Measurements from ENCODE around the gene HACD3. TPM values are rescaled to one million over a fixed set of nuclear protein-coding genes. Genes with fewer than 3 reads are reported as not detected.
"Not testable (repeated sequence)": the region's sequence is repeated elsewhere in the genome, so short reads cannot be mapped to it uniquely, and the experiment has no call there.

Gene HACD3
- total RNA-seq, 1 donor from 2014 or later, result 113 TPM

- no peak overlapping the region for H3K4me3 Mint-ChIP-seq
- TF ChIP-seq CTCF (IDR thresholded peaks at IDR 0.05; ENCODE audit: unreplicated experiment), result no peak
- peaks cover 2% of the 10 kb centered on the region for H3K4me1 Mint-ChIP-seq
- H3K36me3 Mint-ChIP-seq, result peaks cover 20% of the 10 kb centered on the region
- no peaks in the 10 kb centered on the region for H3K27me3 Mint-ChIP-seq (ENCODE audit: low read depth)
- H3K9me3 Mint-ChIP-seq, result no peaks in the 10 kb centered on the region
- peak overlapping the region; percentile 30 for H3K27ac Mint-ChIP-seq
- DNase-seq (ENCODE audit: low spot score in 2 of 2, unreplicated experiment in 2 of 2), result no peak
These were observed 20.4 kb downstream of the HACD3 start for GRCh38 chr15:65550681-65551098.

GRCh38 chr15:65551183-65551582 is 20.9 kb downstream of the HACD3 start:
- Mint-ChIP-seq H3K9me3 (no peaks in the 10 kb centered on the region), H3K4me1 (peaks cover 2% of the 10 kb centered on the region), H3K4me3 (no peak overlapping the region), H3K27me3 (ENCODE audit: low read depth) (no peaks in the 10 kb centered on the region), H3K27ac (peak overlapping the region; percentile 5), H3K36me3 (peaks cover 21% of the 10 kb centered on the region)
- TF ChIP-seq CTCF (IDR thresholded peaks at IDR 0.05; ENCODE audit: unreplicated experiment), result no peak
- DNase-seq (ENCODE audit: low spot score in 2 of 2, unreplicated experiment in 2 of 2), result no peak

- peaks cover 30% of the 10 kb centered on the region for H3K36me3 Mint-ChIP-seq
- not testable (repeated sequence) for H3K4me1 Mint-ChIP-seq; DNase-seq (ENCODE audit: low spot score in 2 of 2, unreplicated experiment in 2 of 2); H3K27me3 Mint-ChIP-seq (ENCODE audit: low read depth); H3K4me3 Mint-ChIP-seq; H3K9me3 Mint-ChIP-seq; H3K27ac Mint-ChIP-seq
These were observed 22.6 kb downstream of the HACD3 start for GRCh38 chr15:65552851-65553250.

- H3K9me3 Mint-ChIP-seq, result no peaks in the 10 kb centered on the region
- peaks cover 2% of the 10 kb centered on the region for H3K4me1 Mint-ChIP-seq
- no peak for DNase-seq (ENCODE audit: low spot score in 2 of 2, unreplicated experiment in 2 of 2)
- no peaks in the 10 kb centered on the region for H3K27me3 Mint-ChIP-seq (ENCODE audit: low read depth)
- H3K27ac Mint-ChIP-seq, result no peak overlapping the region
- H3K4me3 Mint-ChIP-seq, result no peak overlapping the region
- peaks cover 39% of the 10 kb centered on the region for H3K36me3 Mint-ChIP-seq
- no peak for TF ChIP-seq CTCF (IDR thresholded peaks at IDR 0.05; ENCODE audit: unreplicated experiment)
These were observed 23.4 kb downstream of the HACD3 start for GRCh38 chr15:65553691-65554090.

GRCh38 chr15:65556622-65557021 is 26.4 kb downstream of the HACD3 start:
- no peaks in the 10 kb centered on the region for H3K9me3 Mint-ChIP-seq
- H3K27ac Mint-ChIP-seq, result no peak overlapping the region
- H3K4me3 Mint-ChIP-seq, result no peak overlapping the region
- DNase-seq (ENCODE audit: low spot score in 2 of 2, unreplicated experiment in 2 of 2), result no peak
- peaks cover 56% of the 10 kb centered on the region for H3K36me3 Mint-ChIP-seq
- no peaks in the 10 kb centered on the region for H3K27me3 Mint-ChIP-seq (ENCODE audit: low read depth)
- peaks cover 7% of the 10 kb centered on the region for H3K4me1 Mint-ChIP-seq
- no peak for TF ChIP-seq CTCF (IDR thresholded peaks at IDR 0.05; ENCODE audit: unreplicated experiment)

GRCh38 chr15:65558336-65558735 is 28.1 kb downstream of the HACD3 start:
- Mint-ChIP-seq H3K27me3 (ENCODE audit: low read depth) (no peaks in the 10 kb centered on the region), H3K4me3 (no peak overlapping the region), H3K9me3 (no peaks in the 10 kb centered on the region), H3K4me1 (peaks cover 20% of the 10 kb centered on the region), H3K36me3 (peaks cover 70% of the 10 kb centered on the region), H3K27ac (no peak overlapping the region)
- TF ChIP-seq CTCF (IDR thresholded peaks at IDR 0.05; ENCODE audit: unreplicated experiment), result no peak
- no peak for DNase-seq (ENCODE audit: low spot score in 2 of 2, unreplicated experiment in 2 of 2)
